Adrenal gland (tissue), 12 donors: ENCODE data around the gene KDM6B. TPM values are rescaled to one million over a fixed set of nuclear protein-coding genes. Genes with fewer than 3 reads are reported as not detected.
"Not testable (repeated sequence)": the region's sequence is repeated elsewhere in the genome, so short reads cannot be mapped to it uniquely, and the experiment has no call there.

Source experiments
- DNase-seq, 7 donors: peaks; one replicate each; pipeline ENCODE4 v3.0.0-alpha.2; 2019 to 2020
- H3K27ac ChIP-seq, 5 donors: fragments of 200-600 bp; sonication (generic) in 4 of 5; 1 replicate in 3 of 5; 2 replicates in 2 of 5; pipeline versions ENCODE4 v1.5.1 to v1.8.0; 2016 to 2020; ENCODE audit warnings: mild to moderate bottlenecking in 1 of 5
- H3K27me3 ChIP-seq: fragments of 200-600 bp; 2 replicates; pipeline ENCODE4 v1.8.0; 2021
- H3K36me3 ChIP-seq, 2 donors: fragments of 200-600 bp; replicated peaks in 1 of 2; 1 replicate in 1 of 2; 2 replicates in 1 of 2; pipeline versions ENCODE4 v1.5.1 to v1.8.0; 2018 to 2022
- H3K4me1 ChIP-seq, 2 donors: fragments of 200-600 bp; replicated peaks in 1 of 2; 1 replicate in 1 of 2; 2 replicates in 1 of 2; pipeline versions ENCODE4 v1.5.1 to v1.8.0; 2018 to 2021
- H3K4me3 ChIP-seq, 4 donors: fragments of 200-600 bp; sonication (generic) in 3 of 4; one replicate each; pipeline ENCODE4 v1.5.1; 2016 to 2018
- H3K9me3 ChIP-seq, 3 donors: fragments of 200-600 bp; sonication (generic) in 1 of 3; replicated peaks in 1 of 3; 1 replicate in 2 of 3; 2 replicates in 1 of 3; pipeline versions ENCODE4 v1.5.1 to v1.8.0; 2016 to 2021
- CTCF ChIP-seq, 6 experiments: fragments of 450-650 bp in 4 of 6; fragments of 200-600 bp in 2 of 6; sonication (generic) in 1 of 6; IDR thresholded peaks; 1 replicate in 5 of 6; 2 replicates in 1 of 6; pipeline versions ENCODE4 v1.5.1 to v1.8.0; 2016 to 2021; ENCODE audit warnings: antibody characterized with exemption in 6 of 6, mild to moderate bottlenecking in 2 of 6, moderate library complexity in 1 of 6
- POLR2A ChIP-seq, 2 donors: fragments of 450-650 bp; IDR thresholded peaks; one replicate each; pipeline ENCODE4 v1.6.1; 2017; ENCODE audit warnings: antibody characterized with exemption in 2 of 2, mild to moderate bottlenecking in 2 of 2, moderate library complexity in 1 of 2
- WGBS, 4 donors: extraction: QIAGEN DNeasy Blood & Tissue Kit in 2 of 4; methylation state at CpG; one replicate each; pipeline versions ENCODE4 v1.1.5 to v1.1.7; 2013 to 2017; 5-methylcytosine and 5-hydroxymethylcytosine counted together
- intact Hi-C, 2 donors: fragments of 100-400 bp; cut with DNase I; formaldehyde crosslinking; loops; one replicate each; pipeline versions ENCODE4 v1.14.1 to v1.15.0; 2022 to 2023
- polyA plus RNA-seq, 3 donors: library from polyadenylated mRNA; stranded (reverse); fragments of 200-250 nt in 2 of 3; fragments of 350-450 nt in 1 of 3; fragmentation: Illumina TruSeq in 1 of 3; extraction: RNeasy Lipid Tissue Mini Kit (QIAGEN cat#74804) in 1 of 3; gene quantifications; one replicate each; pipeline ENCODE4 v1.2.3, GENCODE V29; 2013 to 2014
- total RNA-seq, 9 donors: library from RNA; depleted of rRNA in 4 of 9; stranded (reverse); fragments of >200 nt in 4 of 9; fragments of 120-200 nt in 1 of 9; fragmentation: NEBNext Ultra II Directional in 1 of 9; extraction: Animal tissue kit (Norgen Biotek cat#: 25700) in 1 of 9; gene quantifications; one replicate each; pipeline versions ENCODE4 v1.1.0 to v1.2.4, GENCODE V29; 2013 to 2023
- donor health status: healthy with polysubstance abuse.
- donor health status: Bipolar disorder and iron deficiency.
- donor health status: DM: yes; HTN: yes; CAD: no.
- donor health status: DM: no; HTN: no; CAD: no.
- donor health status: DM: no; HTN: no; CAD: no.
- donor health status: DM: yes; HTN: yes; CAD: no.

KDM6B gene
- total and polyA plus RNA-seq, 12 donors = 2.2 to 35.9 (median 11.2) TPM

DNA sequence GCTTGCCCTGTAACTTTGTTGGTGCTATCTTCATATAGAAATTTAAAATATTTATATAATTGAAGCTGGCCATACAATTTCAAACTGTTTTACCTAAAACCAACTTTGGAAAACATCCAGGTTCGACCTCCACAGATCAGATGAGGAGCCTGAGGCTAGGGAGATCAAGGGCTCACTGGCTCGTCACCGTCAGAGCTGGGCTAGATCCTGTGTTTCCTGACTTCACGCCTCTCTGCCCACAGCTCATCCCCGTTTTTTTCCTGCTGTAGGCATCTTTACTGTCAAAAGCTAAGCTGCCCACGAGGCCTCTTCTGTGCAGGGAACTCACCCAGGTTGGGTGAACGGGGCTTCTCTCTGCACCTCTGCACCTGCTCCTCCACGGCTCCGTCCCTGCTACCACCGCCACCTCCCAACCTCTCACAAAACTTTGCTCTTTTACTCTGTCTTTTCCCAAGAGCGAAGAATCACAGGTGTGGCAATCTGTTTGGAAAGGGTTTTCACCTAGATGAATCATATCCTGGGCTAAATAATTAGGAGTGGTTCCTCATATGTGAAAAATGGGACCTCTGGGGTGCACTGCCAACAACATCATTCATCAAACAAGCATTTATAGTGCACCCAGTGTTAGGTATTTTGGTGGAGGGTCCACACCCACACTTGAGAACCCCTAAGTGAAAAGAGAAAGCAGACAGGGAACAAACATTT, 24.8 kb upstream of the KDM6B start:
- no peaks in the 10 kb centered on the region for H3K4me1 ChIP-seq
- no peaks in the 10 kb centered on the region for H3K9me3 ChIP-seq
- intact Hi-C loops = no loop called here
- 66 to 77% (median 74%) methylated on average over 11 of the region's 11 CpGs for WGBS, 4 donors
- H3K4me3 ChIP-seq = no peak overlapping the region
- peaks cover 7% of the 10 kb centered on the region for H3K27me3 ChIP-seq
- H3K27ac ChIP-seq = no peak overlapping the region
- TF ChIP-seq POLR2A (IDR thresholded peaks at IDR 0.05) (no peak), CTCF (IDR thresholded peaks at IDR 0.05) (no peak)
- DNase-seq = no peak
- no peaks in the 10 kb centered on the region for H3K36me3 ChIP-seq

- not testable (repeated sequence) for H3K27me3 ChIP-seq, H3K4me1 ChIP-seq, H3K4me3 ChIP-seq, H3K27ac ChIP-seq, H3K9me3 ChIP-seq, H3K36me3 ChIP-seq
- intact Hi-C loops = loop anchor here in 1 of 2 donors (10.0 kb wide), 1 partner anchor 185 kb away; no protein-coding TSS in a partner anchor
- peak in 1 of 7 donors; percentile 15 for DNase-seq
- WGBS, 4 donors = 63 to 78% (median 69%) methylated on average over 9 of the region's 9 CpGs
Measured at GRCh38 chr17:7809791-7810343, 24.1 kb upstream of the KDM6B start.

DNA sequence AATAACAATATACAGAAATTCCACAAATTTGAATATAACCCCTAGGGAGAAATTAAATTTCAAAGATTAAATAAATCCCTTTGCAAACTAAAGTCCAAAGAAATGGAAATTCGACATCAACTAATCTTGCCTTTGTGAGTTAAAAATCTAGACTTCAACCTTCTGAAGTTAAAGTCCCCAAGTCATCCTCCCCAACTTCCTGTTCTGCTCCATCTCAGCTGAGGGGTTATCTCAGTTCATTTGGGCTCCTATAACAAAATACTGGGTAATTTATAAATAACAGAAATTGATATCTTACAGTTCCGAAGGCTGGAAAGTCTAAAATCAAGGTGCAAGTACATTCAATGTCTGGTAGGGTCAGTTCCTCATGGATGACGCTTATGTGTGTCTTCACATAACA, 22.8 kb upstream of the KDM6B start:
- Histone ChIP-seq H3K9me3 (no peaks in the 10 kb centered on the region), H3K4me1 (no peaks in the 10 kb centered on the region), H3K27ac (no peak overlapping the region), H3K4me3 (no peak overlapping the region), H3K36me3 (no peaks in the 10 kb centered on the region), H3K27me3 (peaks cover 7% of the 10 kb centered on the region)
- intact Hi-C loops = loop anchor here in 1 of 2 donors (10.0 kb wide), 1 partner anchor 184 kb away; no protein-coding TSS in a partner anchor
- 72 to 77% (median 77%) methylated on average over 3 of the region's 3 CpGs for WGBS, 4 donors
- no peak for DNase-seq
- TF ChIP-seq POLR2A (IDR thresholded peaks at IDR 0.05) = no peak
- TF ChIP-seq CTCF (IDR thresholded peaks at IDR 0.05) = no peak

DNA sequence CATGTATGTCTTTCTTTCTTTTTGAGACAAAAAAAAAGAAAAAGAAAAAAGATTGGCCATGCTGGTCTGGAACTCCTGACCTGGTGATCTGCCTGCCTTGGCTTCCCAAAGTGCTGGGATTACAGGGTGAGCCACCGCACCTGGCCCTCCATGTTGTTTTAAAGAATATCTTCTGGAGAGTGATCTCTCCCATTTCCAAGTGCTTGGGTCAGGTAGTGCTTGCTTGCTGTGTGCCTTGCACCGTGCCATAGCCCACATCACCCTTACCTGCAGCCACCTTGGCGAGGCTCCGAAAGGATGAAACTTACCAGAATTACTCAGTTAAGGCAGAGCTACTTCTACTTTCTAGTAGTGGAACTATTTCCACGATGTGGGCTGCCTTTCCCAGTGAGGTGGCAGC, 19.0 kb upstream of the KDM6B start:
- Histone ChIP-seq H3K4me1 (no peaks in the 10 kb centered on the region), H3K27ac (no peak overlapping the region), H3K9me3 (no peaks in the 10 kb centered on the region), H3K36me3 (no peaks in the 10 kb centered on the region), H3K4me3 (no peak overlapping the region), H3K27me3 (no peaks in the 10 kb centered on the region)
- 80 to 91% (median 85%) methylated on average over 5 of the region's 5 CpGs for WGBS, 4 donors
- intact Hi-C loops = loop anchor here in 1 of 2 donors (10.0 kb wide), 1 partner anchor 180 kb away; no protein-coding TSS in a partner anchor
- TF ChIP-seq CTCF (IDR thresholded peaks at IDR 0.05) = no peak
- DNase-seq = no peak
